ENCODE measurements around the gene PRKCH. TPM values are rescaled to one million over a fixed set of nuclear protein-coding genes. Genes with fewer than 3 reads are reported as not detected.
A peak's percentile ranks its signal among the peaks of the same experiment; 100 is the strongest.

PRKCH gene
- total and polyA plus RNA-seq, 2 of the 13 experiments (the other 11 are each of a cell fraction or from before 2014, with no cell fraction given) = 0.48 to 1.3 TPM

DNA sequence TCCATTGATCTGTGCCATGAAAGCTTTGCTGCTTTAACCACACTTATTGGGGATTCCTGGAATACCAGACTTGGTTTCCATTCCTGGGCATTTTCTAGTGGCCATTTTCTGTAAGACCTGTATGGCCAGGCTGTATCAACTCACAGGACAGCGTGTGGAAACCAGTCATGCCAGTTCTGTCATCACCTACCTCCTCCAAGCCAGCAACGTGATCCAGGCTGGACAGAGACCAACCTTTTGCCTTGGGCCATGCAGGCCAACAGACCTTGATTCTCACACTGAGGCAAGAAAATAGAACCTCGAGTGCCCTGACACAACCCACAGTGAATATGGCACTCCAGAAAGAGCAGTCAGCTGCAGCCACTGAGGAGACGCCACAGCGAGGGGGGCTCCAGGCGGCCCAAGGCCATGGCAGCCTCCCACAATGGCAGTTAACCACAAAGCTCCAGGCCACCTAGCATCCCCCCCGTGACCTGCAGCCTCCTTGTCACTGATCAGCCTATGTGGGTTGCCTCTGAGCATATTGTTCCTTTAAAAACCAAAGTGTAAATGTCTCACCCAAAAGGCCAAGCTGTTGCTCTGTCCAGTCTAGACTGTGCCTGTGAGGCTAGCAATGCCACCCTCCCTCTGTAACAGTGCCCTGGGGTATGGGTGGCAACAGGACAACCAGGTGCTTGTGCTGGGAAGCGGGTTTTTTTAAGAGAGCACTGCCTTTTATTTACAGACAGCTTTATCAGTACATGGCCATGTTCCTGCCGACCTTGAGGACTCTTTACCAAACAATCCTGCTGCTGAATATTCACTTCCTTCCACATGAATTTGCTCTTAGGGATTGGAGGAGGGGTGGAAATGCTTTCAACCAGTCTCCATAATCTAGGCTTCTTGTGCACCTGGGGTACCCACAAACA lies 205.3 kb downstream of the PRKCH start (continued):
- 0 out of 2 replicates have a peak, but pooled peaks have one; percentile 72 for TF ChIP-seq ZSCAN29 (CRISPR knock-in tag; conservative IDR thresholded peaks at IDR 0.05)
- TF ChIP-seq FOXA1 (IDR thresholded peaks at IDR 0.05) = no peak
- TF ChIP-seq FOXA1 (CRISPR knock-in tag; IDR thresholded peaks at IDR 0.05) = peak; percentile 63
- TF ChIP-seq RBM39 (IDR thresholded peaks at IDR 0.05; ENCODE audit: low read depth, low read length, poor library complexity, severe bottlenecking) = no peak
- TF ChIP-seq ZNF644 (CRISPR knock-in tag; IDR thresholded peaks at IDR 0.05; ENCODE audit: low read depth) = peak; percentile 54; the same call in 1 of the 2 replicates
- TF ChIP-seq, protein P1, sequence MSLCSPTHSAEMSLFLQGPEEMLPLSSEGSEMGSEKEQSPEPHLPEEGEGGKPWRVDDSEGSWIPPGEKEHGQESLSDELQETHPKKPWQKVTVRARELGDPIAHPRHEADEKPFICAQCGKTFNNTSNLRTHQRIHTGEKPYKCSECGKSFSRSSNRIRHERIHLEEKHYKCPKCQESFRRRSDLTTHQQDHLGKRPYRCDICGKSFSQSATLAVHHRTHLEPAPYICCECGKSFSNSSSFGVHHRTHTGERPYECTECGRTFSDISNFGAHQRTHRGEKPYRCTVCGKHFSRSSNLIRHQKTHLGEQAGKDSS (CRISPR knock-in tag; IDR thresholded peaks at IDR 0.05; ENCODE audit: borderline replicate concordance, low read depth) = 0 out of 2 replicates have a peak, but pooled peaks have one; percentile 39
- peak; percentile 35; the same call in 1 of the 2 replicates for TF ChIP-seq ZSCAN9 (CRISPR knock-in tag; IDR thresholded peaks at IDR 0.05; ENCODE audit: borderline replicate concordance)
- TF ChIP-seq, protein P2, sequence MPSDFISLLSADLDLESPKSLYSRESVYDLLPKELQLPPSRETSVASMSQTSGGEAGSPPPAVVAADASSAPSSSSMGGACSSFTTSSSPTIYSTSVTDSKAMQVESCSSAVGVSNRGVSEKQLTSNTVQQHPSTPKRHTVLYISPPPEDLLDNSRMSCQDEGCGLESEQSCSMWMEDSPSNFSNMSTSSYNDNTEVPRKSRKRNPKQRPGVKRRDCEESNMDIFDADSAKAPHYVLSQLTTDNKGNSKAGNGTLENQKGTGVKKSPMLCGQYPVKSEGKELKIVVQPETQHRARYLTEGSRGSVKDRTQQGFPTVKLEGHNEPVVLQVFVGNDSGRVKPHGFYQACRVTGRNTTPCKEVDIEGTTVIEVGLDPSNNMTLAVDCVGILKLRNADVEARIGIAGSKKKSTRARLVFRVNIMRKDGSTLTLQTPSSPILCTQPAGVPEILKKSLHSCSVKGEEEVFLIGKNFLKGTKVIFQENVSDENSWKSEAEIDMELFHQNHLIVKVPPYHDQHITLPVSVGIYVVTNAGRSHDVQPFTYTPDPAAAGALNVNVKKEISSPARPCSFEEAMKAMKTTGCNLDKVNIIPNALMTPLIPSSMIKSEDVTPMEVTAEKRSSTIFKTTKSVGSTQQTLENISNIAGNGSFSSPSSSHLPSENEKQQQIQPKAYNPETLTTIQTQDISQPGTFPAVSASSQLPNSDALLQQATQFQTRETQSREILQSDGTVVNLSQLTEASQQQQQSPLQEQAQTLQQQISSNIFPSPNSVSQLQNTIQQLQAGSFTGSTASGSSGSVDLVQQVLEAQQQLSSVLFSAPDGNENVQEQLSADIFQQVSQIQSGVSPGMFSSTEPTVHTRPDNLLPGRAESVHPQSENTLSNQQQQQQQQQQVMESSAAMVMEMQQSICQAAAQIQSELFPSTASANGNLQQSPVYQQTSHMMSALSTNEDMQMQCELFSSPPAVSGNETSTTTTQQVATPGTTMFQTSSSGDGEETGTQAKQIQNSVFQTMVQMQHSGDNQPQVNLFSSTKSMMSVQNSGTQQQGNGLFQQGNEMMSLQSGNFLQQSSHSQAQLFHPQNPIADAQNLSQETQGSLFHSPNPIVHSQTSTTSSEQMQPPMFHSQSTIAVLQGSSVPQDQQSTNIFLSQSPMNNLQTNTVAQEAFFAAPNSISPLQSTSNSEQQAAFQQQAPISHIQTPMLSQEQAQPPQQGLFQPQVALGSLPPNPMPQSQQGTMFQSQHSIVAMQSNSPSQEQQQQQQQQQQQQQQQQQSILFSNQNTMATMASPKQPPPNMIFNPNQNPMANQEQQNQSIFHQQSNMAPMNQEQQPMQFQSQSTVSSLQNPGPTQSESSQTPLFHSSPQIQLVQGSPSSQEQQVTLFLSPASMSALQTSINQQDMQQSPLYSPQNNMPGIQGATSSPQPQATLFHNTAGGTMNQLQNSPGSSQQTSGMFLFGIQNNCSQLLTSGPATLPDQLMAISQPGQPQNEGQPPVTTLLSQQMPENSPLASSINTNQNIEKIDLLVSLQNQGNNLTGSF (CRISPR knock-in tag; IDR thresholded peaks at IDR 0.05) = no peak
- peak; percentile 81; the same call in 1 of the 2 replicates for TF ChIP-seq ELF3 (CRISPR knock-in tag; IDR thresholded peaks at IDR 0.05)
- TF ChIP-seq PPARG (CRISPR knock-in tag; conservative IDR thresholded peaks at IDR 0.05) = no peak
- peak; percentile 44; the same call in 1 of the 2 replicates for TF ChIP-seq CCDC6 (CRISPR knock-in tag; IDR thresholded peaks at IDR 0.05)
- TF ChIP-seq FOXA3 (CRISPR knock-in tag; IDR thresholded peaks at IDR 0.05) = peak; percentile 84
- TF ChIP-seq ZBTB20 (CRISPR knock-in tag; IDR thresholded peaks at IDR 0.05; ENCODE audit: borderline replicate concordance, low read depth) = no peak
- TF ChIP-seq, protein P3, sequence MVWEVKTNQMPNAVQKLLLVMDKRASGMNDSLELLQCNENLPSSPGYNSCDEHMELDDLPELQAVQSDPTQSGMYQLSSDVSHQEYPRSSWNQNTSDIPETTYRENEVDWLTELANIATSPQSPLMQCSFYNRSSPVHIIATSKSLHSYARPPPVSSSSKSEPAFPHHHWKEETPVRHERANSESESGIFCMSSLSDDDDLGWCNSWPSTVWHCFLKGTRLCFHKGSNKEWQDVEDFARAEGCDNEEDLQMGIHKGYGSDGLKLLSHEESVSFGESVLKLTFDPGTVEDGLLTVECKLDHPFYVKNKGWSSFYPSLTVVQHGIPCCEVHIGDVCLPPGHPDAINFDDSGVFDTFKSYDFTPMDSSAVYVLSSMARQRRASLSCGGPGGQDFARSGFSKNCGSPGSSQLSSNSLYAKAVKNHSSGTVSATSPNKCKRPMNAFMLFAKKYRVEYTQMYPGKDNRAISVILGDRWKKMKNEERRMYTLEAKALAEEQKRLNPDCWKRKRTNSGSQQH (CRISPR knock-in tag; IDR thresholded peaks at IDR 0.05; ENCODE audit: low read depth) = no peak
- TF ChIP-seq ZFP1 (CRISPR knock-in tag; IDR thresholded peaks at IDR 0.05) = 0 out of 2 replicates have a peak, but pooled peaks have one; percentile 70
- TF ChIP-seq, protein P4, sequence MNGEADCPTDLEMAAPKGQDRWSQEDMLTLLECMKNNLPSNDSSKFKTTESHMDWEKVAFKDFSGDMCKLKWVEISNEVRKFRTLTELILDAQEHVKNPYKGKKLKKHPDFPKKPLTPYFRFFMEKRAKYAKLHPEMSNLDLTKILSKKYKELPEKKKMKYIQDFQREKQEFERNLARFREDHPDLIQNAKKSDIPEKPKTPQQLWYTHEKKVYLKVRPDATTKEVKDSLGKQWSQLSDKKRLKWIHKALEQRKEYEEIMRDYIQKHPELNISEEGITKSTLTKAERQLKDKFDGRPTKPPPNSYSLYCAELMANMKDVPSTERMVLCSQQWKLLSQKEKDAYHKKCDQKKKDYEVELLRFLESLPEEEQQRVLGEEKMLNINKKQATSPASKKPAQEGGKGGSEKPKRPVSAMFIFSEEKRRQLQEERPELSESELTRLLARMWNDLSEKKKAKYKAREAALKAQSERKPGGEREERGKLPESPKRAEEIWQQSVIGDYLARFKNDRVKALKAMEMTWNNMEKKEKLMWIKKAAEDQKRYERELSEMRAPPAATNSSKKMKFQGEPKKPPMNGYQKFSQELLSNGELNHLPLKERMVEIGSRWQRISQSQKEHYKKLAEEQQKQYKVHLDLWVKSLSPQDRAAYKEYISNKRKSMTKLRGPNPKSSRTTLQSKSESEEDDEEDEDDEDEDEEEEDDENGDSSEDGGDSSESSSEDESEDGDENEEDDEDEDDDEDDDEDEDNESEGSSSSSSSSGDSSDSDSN (CRISPR knock-in tag; IDR thresholded peaks at IDR 0.05) = peak; percentile 26; the same call in 1 of the 2 replicates
- TF ChIP-seq PITX1 (CRISPR knock-in tag; IDR thresholded peaks at IDR 0.05) = peak; percentile 65
- no peak for TF ChIP-seq LCORL (IDR thresholded peaks at IDR 0.05)
- TF ChIP-seq LCORL (CRISPR knock-in tag; IDR thresholded peaks at IDR 0.05) = peak; percentile 44; the same call in 1 of the 2 replicates
- TF ChIP-seq ZMYM2 (CRISPR knock-in tag; IDR thresholded peaks at IDR 0.05) = no peak
